Type B pancreatic cell (in vitro differentiated cells): ENCODE measurements around the gene CNKSR2. TPM values are rescaled to one million over a fixed set of nuclear protein-coding genes. Genes with fewer than 3 reads are reported as not detected.

Experiments
- DNase-seq: peaks from one replicate; pipeline ENCODE4 v3.0.0; 2021; ENCODE audit warnings: mixed read lengths; ENCODE audit not compliant: unreplicated experiment; ENCODE audit errors: extremely low spot score
- H3K27ac Mint-ChIP-seq: 2 replicates; pipeline ENCODE4 v1.8.0; 2021; ENCODE audit warnings: mild to moderate bottlenecking, mixed read lengths
- H3K27me3 Mint-ChIP-seq: 2 replicates; pipeline ENCODE4 v1.8.0; 2021; ENCODE audit warnings: mixed read lengths
- H3K36me3 Mint-ChIP-seq: 2 replicates; pipeline ENCODE4 v1.8.0; 2021; ENCODE audit warnings: mixed read lengths
- H3K4me1 Mint-ChIP-seq: one replicate; pipeline ENCODE4 v1.8.0; 2021; ENCODE audit warnings: mixed read lengths; ENCODE audit not compliant: unreplicated experiment
- H3K4me3 Mint-ChIP-seq: 2 replicates; pipeline ENCODE4 v1.8.0; 2021; ENCODE audit warnings: mild to moderate bottlenecking, mixed read lengths
- H3K9me3 Mint-ChIP-seq: 2 replicates; pipeline ENCODE4 v1.8.0; 2021; ENCODE audit warnings: mixed read lengths
- total RNA-seq: library from RNA; stranded (reverse); gene quantifications from 2 replicates; pipeline ENCODE4 v1.2.1, GENCODE V29; 2021; ENCODE audit warnings: low replicate concordance
- TF ChIP-seq, protein P1 (sequence below): fragments of 200-600 bp; sonication (generic); conservative IDR thresholded peaks from 2 replicates; pipeline ENCODE4 v1.5.0; 2021; ENCODE audit warnings: antibody characterized with exemption, mild to moderate bottlenecking

CNKSR2 gene
- total RNA-seq, 1 donor from 2014 or later: 13.5 TPM

- DNase-seq: no peak
- Mint-ChIP-seq H3K4me1 (no peaks in the 10 kb centered on the region), H3K27ac (no peak overlapping the region), H3K27me3 (no peaks in the 10 kb centered on the region), H3K36me3 (peaks cover 5% of the 10 kb centered on the region), H3K4me3 (no peak overlapping the region), H3K9me3 (peaks cover 9% of the 10 kb centered on the region)
- TF ChIP-seq, protein P1, sequence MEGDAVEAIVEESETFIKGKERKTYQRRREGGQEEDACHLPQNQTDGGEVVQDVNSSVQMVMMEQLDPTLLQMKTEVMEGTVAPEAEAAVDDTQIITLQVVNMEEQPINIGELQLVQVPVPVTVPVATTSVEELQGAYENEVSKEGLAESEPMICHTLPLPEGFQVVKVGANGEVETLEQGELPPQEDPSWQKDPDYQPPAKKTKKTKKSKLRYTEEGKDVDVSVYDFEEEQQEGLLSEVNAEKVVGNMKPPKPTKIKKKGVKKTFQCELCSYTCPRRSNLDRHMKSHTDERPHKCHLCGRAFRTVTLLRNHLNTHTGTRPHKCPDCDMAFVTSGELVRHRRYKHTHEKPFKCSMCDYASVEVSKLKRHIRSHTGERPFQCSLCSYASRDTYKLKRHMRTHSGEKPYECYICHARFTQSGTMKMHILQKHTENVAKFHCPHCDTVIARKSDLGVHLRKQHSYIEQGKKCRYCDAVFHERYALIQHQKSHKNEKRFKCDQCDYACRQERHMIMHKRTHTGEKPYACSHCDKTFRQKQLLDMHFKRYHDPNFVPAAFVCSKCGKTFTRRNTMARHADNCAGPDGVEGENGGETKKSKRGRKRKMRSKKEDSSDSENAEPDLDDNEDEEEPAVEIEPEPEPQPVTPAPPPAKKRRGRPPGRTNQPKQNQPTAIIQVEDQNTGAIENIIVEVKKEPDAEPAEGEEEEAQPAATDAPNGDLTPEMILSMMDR: no peak
Measured at GRCh38 chrX:21623778-21624501, 249.7 kb downstream of the CNKSR2 start.

DNA sequence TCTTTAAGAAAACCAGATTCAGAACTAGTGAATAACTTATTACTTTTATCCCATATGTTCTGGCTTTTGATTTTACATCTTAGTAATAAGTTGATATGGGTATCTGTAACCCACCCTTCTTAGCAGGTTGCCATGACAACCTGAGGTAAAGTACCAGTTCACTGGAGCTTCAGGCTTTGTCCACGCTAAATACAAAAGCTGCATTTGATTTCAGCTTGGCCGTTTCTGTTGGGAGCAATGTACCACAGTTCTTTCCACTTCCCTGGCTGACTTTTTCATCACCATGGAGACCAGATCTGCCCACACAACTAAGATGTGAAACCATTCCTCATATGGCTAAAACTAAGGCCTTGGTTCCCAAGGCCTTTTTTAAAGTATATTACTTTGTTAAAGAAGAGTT is 257.8 kb downstream of the CNKSR2 start:
- Mint-ChIP-seq H3K9me3 (no peaks in the 10 kb centered on the region), H3K27ac (no peak overlapping the region), H3K27me3 (no peaks in the 10 kb centered on the region), H3K36me3 (peaks cover 6% of the 10 kb centered on the region), H3K4me3 (no peak overlapping the region), H3K4me1 (peaks cover 5% of the 10 kb centered on the region)
- no peak for DNase-seq
- TF ChIP-seq, protein P1: no peak

GRCh38 chrX:21638311-21638710 is 264.1 kb downstream of the CNKSR2 start:
- DNase-seq: no peak
- H3K9me3 Mint-ChIP-seq: no peaks in the 10 kb centered on the region
- no peaks in the 10 kb centered on the region for H3K27me3 Mint-ChIP-seq
- H3K4me1 Mint-ChIP-seq: no peaks in the 10 kb centered on the region
- H3K4me3 Mint-ChIP-seq: no peak overlapping the region
- H3K36me3 Mint-ChIP-seq: no peaks in the 10 kb centered on the region
- TF ChIP-seq, protein P1: no peak
- no peak overlapping the region for H3K27ac Mint-ChIP-seq

GRCh38 chrX:21639775-21640174 is 265.6 kb downstream of the CNKSR2 start:
- Mint-ChIP-seq H3K27ac (no peak overlapping the region), H3K9me3 (no peaks in the 10 kb centered on the region), H3K36me3 (no peaks in the 10 kb centered on the region), H3K4me1 (no peaks in the 10 kb centered on the region), H3K4me3 (no peak overlapping the region), H3K27me3 (no peaks in the 10 kb centered on the region)
- no peak for DNase-seq
- TF ChIP-seq, protein P1: no peak

DNA sequence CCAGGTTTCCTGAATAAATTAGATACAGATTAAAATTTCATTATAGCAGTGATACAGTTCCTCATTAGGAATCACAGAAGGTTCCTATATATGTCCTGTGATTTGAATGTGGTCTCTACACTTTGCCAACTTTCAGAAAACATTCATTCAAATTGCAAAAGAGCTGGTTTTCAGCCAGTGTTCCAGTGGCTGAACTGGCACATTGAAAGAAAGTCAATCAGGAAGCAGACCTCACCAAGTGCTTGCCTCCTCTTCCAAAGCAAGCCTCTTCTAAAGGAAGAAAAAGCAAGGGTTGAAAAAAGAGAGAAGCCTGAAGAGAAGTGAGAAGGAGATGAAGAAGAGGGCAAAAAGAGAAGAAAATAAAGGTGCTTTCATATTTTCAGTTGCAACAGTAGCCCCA is 271.2 kb downstream of the CNKSR2 start:
- Mint-ChIP-seq H3K36me3 (no peaks in the 10 kb centered on the region), H3K27ac (no peak overlapping the region), H3K9me3 (no peaks in the 10 kb centered on the region), H3K27me3 (no peaks in the 10 kb centered on the region), H3K4me1 (peaks cover 8% of the 10 kb centered on the region), H3K4me3 (no peak overlapping the region)
- DNase-seq: no peak
- TF ChIP-seq, protein P1: no peak

DNA sequence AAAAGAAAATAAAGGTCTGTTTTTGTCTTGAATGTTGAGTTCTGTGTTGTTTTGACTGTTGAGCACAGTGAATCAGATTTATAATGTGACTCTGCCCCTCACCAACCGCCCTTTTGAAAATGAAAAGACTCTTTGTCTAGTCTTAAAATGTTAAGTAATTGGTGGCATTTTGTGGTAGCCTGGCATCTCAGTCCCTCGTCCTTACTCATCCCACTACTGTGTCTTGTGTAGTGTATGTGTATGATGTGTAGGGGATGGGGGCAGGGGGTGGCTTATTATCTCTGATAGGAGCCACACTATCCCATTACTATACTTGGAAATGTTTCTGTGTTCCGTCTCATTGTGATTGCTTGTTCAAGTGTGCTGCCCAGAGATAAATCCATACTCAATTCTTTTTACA is 271.7 kb downstream of the CNKSR2 start:
- TF ChIP-seq, protein P1: no peak
- no peaks in the 10 kb centered on the region for H3K9me3 Mint-ChIP-seq
- H3K27ac Mint-ChIP-seq: no peak overlapping the region
- peaks cover 8% of the 10 kb centered on the region for H3K4me1 Mint-ChIP-seq
- H3K4me3 Mint-ChIP-seq: no peak overlapping the region
- no peak for DNase-seq
- H3K36me3 Mint-ChIP-seq: no peaks in the 10 kb centered on the region
- no peaks in the 10 kb centered on the region for H3K27me3 Mint-ChIP-seq
